Lung microvascular endothelial cell (primary cell): ENCODE measurements around the gene CXCL1. TPM values are rescaled to one million over a fixed set of nuclear protein-coding genes. Genes with fewer than 3 reads are reported as not detected.
"Not testable (repeated sequence)": the region's sequence is repeated elsewhere in the genome, so short reads cannot be mapped to it uniquely, and the experiment has no call there.

Experiments
- DNase-seq, 2 donors: peaks; one replicate each; pipeline versions ENCODE4 v3.0.0 to v3.0.0-alpha.2; 2010; ENCODE audit warnings: low read depth in 2 of 2
- total RNA-seq: library from RNA; depleted of rRNA; stranded (reverse); fragments of >200 nt; gene quantifications from 2 replicates; pipeline ENCODE4 v1.2.1, GENCODE V29; 2014

The CXCL1 gene
- total RNA-seq, 1 donor from 2014 or later: 36.3 TPM

DNA sequence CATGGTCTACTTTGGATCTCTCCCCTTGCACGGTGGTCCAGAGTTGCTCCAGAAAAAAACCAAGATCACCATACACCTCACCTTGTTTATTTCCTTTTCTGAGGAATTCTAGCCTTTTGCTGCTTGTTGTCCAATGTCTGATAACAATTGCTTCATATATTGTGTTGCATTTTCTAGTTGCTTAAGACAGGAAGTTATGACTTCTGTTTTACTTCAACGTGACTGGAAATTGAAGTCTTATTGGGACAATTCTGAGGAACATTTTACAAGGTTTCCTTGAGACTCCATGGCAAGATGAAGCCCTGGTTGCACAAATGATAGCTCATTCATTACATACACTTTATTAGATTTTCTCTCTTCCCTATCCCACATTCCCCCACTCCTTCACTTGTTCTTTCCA, 5.2 kb downstream of the CXCL1 start:
- no peak for DNase-seq

DNA sequence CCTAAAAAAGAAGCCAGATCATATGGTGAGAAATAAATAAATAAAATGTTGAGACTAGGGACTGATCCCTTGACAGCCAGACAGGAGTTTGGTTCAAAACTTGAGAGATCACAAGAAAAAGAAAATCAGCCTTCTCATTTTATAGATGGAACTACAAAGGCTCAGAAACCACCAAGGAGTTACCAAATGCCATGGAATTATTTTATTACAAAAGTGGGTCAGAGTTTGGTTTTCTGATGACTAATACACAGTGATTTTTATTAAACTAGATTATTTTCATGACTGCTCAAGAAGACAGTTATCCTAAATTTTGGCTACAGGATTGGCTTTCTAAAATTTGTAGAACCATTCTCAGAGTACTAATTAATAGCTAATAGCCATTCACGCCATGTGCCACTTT, 6.2 kb downstream of the CXCL1 start:
- DNase-seq: no peak

DNA sequence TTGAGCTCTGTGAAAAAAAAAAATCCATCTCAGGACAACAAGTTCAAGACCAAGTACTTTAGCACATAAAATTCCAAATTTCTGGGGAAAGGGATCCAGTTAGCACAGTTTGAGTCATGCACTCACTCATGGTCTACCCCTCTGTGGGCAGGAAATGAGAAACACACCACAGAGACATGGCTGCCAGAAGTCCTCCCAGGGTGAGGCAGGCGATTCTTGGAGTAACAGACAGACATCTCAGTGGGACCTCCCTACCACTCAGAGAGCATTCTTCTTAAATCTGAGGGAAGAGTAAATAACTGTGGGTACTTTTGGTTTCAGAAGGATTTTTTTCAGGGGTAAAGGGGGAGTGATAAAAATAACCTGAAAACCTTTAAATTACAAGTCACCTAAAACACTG, 14.1 kb downstream of the CXCL1 start:
- DNase-seq: peak in 1 of 2 donors; percentile 73

DNA sequence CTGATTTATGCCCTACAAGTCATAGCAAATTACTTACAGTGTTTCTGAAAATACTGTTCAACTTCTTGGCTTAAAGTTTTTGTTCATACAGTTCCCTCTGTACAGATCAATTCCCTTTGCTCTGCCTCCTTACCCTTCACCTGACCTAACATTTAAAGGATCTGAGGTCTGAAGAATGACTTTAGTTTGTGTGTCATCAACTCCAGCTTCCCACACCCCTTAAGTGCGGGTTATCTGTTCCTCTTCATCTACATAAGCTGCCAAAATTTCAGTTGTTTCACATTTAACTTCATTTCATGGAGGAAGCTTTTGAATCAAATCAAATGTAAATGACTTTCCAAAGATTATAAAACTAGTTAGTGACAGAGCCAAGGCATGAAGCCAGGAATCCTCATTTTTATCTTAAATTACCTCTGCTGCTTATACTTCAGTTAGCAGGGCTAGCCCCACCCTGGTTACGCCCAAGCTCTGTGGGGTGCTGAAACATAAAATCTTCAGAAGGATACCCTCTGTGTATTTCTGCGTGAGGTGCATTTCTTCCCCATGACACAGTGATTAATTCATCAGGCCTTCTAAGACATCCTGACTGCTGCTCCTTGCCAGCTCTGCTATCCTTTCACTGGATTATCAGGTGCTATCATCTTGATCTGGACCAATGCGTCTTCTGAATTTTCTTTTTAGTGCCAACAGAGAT, 16.5 kb downstream of the CXCL1 start:
- peak in 1 of 2 donors; percentile 20 for DNase-seq

DNA sequence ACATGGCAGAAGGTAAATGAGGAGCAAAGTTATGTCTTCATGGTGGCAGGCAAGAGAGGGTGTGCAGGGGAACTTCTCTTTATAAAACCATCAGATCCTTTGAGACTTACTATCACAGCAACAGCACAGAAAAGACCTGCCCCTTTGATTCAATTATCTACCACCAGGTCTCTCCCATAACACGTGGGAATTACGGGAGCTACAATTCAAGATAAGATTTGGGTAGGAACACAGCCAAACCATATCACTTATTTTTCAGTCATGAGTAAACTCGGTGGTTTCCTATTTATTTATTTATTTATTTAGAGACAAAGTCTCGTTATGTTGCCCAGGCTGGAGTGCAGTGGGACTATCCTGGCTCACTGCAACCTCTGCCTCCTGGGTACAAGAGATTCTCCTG, 22.1 kb downstream of the CXCL1 start:
- DNase-seq: no peak

DNA sequence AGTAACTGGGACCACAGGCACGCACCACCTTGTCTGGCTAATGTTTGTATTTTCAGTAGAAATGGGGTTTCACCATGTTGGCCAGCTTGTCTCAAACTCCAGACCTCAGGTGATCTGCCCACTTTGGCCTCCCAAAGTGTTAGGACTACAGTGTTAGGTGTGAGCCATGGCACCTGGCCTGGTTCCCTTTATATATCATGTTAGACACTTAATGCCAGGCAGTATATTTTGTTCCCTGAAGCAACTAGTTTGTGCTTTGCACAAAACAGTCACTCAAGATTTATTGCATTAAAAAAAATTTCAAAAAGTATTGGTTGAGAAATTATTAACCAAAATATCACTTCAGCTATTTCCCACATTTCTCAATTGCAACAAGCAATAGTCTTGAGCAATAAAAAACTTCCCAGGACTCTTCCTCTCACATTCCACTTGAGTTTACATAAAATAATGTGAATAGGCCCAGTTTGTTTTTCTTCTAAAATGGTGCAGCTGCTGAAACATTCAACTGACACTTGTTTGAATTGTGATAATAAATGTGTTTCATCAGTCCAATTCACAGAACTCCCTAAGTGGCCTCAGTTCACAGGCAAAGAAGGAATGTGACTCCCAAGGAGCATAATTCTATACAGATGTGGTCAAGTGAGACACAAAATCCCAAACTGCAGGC, 22.7 kb downstream of the CXCL1 start:
- no peak for DNase-seq

DNA sequence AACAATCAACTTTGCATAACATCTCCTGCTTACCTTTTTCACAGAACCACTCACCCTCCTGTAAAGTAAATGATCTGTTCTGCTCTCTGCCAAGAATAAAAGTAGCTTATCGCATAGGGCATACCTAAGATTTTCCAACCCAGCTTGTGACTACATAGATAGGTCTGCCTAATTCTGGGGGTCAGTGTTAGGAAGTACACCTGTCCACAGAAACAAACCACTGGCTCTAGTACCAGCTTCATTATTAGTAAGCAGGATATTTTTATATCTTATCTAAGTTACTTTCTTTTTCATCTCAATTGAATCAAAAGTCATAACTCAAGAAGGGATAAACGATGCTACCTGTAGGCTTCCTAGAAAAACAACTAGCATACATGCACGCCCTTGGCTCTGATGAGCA, 23.8 kb downstream of the CXCL1 start:
- DNase-seq: no peak

DNA sequence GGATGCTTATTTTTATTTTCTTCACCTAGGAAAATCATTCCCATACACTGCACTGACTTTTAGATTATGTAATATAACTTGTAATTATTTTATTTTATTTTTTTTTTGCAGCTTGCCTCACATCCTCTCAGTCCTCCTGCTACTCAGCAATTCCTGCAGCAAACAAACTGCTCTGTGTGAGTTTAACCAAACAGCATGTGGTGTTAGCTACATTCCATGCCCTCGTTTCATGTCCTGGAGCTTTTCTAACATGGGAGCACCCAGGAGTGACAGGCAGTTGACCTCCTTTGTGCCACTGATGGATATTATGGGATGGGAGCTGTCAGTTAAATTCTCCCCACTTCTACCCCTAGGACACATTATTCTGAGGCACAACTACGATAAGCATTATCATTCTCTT, 24.8 kb downstream of the CXCL1 start:
- no peak for DNase-seq

DNA sequence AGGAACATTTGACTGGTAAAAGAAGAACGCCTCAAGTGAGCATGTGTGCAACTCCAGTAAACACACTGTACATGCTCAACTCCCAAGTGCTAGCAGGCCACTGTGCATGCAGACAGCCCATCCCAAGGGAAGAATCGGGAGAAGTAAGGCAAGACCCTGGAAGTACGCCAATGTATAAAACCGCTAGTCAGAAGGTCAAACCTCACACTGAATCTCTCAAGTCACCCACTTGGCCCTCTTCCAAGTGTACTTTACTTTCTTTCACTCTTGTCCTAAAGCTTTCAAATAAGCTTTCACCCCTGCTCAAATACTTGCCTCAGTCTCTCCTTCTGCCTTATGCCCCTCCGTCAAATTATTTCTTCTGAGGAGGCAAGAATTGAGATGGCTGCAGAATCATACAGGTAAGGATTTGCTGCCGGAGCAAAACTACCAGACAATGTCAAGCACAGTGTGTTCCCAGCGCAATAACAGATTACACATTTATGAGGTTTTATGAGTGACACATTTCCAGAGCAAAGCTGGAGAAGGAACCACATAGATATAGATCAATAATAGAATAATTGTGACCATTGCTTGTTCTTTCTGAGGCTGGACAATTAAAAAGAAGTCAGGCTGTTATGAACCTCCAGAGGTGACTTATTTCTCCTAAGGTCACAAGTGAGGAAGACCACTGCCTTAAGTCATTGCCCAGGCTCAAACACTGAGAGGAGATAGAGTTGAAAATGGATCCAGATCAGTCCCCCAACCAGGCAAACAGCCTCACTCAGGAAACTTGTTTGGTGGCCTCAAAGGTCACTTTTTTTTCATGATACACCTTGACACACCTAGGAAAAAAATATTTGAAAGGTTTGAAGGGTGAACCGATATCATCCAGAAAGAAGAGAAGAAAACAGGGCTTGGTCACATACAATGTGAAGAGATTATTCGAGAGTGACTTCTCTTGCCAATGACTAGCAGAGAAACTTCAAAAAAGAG, 26.3 kb downstream of the CXCL1 start:
- peak in 1 of 2 donors; percentile 74 for DNase-seq

DNA sequence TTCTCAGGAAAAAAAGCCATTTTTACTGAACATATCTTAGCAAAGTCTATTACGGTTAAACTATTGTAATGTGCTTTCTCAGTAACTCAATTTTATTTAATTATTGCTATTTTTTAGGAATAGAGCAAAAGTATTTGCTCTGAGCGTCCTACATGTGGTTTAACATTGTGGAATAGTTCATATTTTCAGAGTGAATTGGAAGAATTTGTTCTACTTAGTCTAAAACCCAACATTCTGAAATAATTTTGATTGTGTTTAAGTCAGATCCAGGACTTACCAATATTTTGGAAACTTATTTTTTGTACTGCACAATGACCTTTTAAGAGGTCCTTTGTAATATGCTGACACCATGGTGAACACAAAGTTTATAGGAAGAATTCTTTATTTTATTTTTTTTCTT, 27.2 kb downstream of the CXCL1 start:
- DNase-seq: no peak

DNA sequence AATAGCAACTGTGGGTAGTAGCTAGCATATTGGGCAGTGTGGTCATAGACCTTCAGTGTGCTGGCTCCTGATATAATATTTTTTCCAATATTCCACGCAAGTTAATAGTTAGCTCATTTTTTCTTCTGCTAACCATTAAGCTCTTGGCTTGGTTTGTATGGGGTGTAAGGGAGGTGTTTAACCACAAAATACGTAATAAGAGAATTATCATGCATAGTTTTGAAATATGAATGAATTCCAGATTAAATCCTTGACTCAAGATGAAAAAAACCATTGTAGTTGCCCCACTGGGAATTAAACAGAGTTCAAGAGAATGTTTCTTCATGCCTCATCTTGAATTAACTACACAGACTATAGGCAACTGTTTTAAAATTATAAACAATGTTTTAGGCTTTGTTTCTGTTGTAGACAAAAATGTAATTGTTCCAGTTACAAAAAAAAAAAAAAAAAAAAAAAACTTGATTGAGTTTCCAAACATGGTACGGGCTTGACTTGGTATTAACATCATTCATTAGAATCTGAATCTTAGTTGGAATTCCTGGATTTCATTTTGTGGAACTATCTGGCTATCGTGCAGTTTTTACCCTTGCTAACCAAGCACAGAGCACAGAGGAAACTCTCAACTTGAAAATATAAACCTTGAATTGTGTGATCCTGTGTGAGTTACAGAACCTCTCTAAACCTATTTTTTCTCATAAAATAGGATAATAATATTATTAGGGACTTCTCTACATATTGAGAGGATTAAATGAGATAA, 28.4 kb downstream of the CXCL1 start:
- no peak for DNase-seq

DNA sequence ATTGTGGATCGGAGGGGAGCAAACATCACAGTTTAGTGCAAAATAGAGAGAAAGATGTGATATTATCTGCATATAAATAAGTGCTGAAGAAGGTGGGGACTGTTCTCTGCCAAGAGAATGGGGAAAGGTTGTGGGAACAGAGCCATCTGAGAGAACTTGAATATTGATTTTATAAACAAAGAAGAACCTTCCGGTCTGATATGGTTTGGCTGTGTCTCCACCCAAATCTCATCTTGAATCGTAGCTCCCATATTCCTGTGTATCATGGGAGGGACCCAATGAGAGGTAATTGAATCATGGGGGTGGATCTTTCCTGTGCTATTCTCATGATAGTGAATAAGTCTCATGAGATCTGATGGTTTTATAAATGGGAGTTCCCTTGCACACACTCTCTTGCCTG, 30.1 kb downstream of the CXCL1 start:
- not testable (repeated sequence) for DNase-seq

DNA sequence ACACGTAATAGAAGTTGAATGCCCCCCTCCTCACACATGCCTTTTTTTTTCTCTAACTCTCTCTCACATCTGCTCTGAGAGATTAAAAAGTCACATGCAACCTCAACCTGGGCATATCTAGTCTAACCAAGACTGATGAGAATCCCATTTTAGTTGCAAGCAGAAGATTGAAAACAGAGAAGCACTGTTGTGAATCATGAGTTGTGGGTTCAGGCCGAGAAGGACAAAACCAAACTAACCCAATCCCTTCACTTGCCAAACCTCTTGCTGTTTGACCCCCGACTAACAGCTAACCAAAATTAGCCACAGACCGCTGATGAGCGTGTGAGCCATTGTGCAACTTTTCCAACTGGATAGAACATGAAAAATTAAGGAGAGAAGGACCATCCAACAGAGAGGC, 31.8 kb downstream of the CXCL1 start:
- DNase-seq: no peak

DNA sequence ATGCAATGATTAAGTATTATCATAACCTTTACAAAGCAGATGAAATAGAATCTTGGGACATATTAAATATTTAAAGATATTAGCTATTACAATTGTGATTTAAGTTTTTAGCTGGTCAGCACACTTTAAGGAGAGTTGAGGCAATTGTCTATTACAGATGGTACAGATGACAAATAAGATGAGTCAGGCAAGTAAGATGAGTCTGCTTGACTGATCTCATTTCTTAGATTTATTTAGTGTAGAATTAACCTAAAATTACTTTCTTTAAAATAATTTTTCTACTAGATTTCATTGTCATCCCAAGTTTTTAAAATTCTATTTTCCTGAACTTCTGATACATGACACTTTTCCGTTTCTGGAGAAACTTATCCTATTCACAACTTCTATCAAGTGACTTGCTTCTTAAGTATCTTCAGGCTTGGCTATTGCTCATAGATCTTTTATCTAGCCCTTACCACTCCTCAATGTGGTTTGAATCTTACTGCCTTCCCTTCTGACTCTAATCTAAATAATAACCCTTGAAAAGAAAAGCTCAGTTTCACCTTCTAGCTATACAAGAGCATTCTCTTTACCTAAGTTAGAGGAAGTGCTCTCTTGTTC, 32.9 kb downstream of the CXCL1 start:
- DNase-seq: no peak

DNA sequence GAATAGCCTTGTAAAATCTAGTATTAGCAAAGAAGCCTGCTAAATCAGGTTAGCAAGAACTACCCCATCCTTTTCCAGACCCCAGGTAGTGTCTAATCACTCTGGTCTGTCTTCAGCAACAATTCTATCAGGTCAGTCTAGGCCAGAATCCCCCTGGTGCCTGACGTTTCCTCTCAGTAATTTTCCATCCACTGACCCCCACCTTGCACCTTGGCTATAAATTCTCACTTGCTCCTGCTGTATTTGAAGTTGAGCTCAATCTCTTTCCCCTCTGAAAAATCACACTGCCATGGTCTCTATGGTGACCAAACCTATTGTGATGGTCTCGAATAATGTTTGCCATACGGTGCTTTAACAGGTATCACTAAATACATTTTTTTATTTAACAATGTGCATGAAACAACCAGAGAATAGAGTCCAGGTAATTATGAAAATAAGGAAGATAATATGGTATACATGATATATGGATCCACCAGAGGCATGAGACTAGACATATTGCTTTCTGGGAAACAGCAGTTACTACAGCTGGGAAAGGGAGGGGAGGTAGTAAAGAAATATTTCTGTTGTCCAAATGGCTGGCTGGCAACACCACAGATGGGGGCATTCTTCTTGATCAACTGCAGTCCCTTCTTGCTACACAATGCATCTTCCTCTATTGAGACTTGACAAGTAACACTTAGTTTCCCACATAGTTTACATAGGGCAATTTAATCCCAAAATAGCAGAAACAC, 33.8 kb downstream of the CXCL1 start:
- no peak for DNase-seq

DNA sequence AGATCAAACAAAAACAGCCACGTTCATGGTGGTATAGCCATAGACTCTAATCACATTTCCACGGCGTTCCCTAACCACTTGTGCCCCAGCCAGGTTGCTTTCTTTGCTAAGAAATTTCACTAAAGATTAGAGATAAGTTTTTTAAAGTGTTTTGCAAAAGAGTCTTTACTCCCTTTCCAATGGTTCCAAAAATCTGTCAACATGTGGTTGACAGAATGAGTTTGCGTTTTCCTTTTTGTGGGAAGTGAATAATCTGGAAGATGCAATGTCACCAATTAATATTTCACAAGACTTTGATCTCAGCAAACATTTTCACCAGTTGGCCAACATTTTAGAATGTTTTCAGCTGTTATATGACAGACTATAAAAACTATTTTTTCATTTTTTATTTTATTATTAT, 35.3 kb downstream of the CXCL1 start:
- DNase-seq: no peak

DNA sequence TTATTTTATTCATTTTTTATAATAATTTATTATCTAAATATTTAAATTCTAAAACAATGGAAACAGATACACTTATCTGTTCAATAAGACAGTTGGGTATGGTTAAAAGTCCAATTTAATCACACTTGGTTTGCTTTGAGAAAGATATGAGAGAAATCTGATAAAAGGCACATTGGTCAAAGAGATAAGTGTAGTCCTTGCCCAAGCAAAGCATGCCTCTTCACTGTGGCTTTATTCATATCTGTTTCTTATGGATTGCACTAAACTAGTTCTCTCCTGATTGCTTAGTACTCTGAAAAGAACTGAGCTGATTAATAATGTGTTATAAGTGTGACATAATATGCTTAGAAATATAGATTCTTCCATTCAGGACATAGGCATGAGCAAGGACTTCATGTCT, 39.8 kb downstream of the CXCL1 start:
- DNase-seq: no peak

DNA sequence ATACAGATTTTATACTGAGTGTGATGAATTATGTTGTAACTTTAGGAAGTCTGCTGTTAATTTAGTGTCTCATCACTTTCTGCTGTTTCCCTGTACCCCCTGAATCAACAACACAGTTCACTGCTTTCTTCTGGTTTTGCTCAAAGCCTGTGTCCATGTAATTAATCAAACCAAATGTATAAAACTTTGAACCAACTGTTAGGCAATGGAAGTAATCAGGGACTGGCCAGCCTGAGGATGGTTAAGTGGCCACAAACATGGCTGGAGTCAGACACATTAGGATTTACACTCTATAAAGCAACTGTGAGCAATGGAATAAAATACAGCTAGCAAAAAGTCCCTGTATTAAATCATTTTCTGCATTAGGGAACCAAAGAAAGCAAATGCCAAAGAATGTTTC, 42.6 kb downstream of the CXCL1 start:
- DNase-seq: no peak

DNA sequence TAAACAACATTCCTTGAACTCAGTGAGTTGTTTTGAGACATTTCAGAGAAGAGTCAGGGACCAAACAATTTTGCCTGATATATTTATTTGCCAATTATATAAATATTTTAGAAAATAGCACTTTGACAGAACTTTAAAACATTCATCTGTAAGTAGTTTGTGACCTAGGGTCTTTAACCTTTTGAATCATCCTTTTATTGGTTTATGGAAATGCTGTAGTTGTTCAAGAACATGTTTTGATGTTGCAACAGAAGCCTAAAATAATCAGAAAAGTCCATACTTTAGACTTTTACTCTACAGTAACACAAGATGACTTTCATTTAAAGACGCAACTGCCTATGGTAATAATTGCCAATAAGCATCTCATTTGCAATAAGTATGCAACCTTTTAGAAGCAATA, 43.0 kb downstream of the CXCL1 start:
- no peak for DNase-seq

DNA sequence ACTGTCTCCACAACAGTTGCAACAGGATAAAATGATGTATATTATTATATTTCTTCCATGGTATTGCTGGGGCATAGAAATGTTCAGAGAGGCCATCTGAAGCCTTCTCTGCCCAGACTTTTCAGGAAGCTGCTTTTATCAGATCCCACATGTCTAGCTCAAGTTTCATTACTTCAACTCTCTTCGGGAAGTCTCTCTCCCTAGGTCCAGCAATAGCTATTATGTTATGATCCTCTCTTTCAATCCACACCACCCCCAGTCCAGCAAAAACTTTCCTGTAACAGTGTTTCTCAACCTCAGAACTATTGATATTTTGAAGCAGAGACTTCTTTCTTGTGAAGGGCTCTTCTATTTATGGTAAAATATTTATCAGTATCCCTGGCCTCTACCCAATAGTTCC, 44.9 kb downstream of the CXCL1 start:
- no peak for DNase-seq
